ENCODE measurements around the gene TFEB.

TFEB gene

DNA sequence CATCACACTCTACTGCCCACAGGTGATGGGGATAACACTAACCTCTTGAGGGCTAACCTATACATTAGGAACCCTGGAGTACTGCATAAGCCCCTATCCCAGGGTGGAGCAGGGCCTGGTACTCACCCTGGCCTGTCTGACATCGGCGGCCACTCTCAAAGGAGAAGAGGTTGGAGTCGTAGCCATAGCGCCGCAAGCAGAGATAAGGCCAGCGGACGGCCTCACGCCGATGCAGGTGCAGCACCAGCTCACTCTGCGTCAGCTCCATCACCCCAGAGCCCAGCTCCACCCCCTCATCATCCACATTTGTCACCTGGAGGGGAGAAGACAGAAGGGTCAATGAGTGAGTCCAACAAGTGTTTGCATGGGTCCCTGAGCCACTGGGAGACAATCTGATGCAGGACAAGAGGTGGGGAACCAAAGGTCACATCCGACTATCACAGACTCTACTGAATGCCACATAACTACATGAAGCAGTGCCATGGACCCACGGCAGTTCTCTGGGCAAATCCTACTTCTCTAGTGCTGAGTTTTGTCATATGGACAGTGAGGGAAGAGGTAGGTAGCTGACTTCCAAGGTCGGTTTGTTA lies 40.0 kb upstream of the TFEB start:
- no peak for TF ChIP-seq MAX (IDR thresholded peaks at IDR 0.05)
- TF ChIP-seq, protein P1, sequence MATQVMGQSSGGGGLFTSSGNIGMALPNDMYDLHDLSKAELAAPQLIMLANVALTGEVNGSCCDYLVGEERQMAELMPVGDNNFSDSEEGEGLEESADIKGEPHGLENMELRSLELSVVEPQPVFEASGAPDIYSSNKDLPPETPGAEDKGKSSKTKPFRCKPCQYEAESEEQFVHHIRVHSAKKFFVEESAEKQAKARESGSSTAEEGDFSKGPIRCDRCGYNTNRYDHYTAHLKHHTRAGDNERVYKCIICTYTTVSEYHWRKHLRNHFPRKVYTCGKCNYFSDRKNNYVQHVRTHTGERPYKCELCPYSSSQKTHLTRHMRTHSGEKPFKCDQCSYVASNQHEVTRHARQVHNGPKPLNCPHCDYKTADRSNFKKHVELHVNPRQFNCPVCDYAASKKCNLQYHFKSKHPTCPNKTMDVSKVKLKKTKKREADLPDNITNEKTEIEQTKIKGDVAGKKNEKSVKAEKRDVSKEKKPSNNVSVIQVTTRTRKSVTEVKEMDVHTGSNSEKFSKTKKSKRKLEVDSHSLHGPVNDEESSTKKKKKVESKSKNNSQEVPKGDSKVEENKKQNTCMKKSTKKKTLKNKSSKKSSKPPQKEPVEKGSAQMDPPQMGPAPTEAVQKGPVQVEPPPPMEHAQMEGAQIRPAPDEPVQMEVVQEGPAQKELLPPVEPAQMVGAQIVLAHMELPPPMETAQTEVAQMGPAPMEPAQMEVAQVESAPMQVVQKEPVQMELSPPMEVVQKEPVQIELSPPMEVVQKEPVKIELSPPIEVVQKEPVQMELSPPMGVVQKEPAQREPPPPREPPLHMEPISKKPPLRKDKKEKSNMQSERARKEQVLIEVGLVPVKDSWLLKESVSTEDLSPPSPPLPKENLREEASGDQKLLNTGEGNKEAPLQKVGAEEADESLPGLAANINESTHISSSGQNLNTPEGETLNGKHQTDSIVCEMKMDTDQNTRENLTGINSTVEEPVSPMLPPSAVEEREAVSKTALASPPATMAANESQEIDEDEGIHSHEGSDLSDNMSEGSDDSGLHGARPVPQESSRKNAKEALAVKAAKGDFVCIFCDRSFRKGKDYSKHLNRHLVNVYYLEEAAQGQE (IDR thresholded peaks at IDR 0.05; ENCODE audit: low read depth), result no peak
- TF ChIP-seq YY1 (IDR thresholded peaks at IDR 0.05; ENCODE audit: low read depth), result no peak
- no peak for TF ChIP-seq ZBTB7A (IDR thresholded peaks at IDR 0.05; ENCODE audit: low read depth)
- TF ChIP-seq FOXM1 (IDR thresholded peaks at IDR 0.05; ENCODE audit: borderline replicate concordance, low read depth), result no peak

GRCh38 chr6:41774841-41775240 lies 39.4 kb upstream of the TFEB start:
- TF ChIP-seq TAF1 (IDR thresholded peaks at IDR 0.05; ENCODE audit: low read depth), result no peak
- TF ChIP-seq TEAD4 (IDR thresholded peaks at IDR 0.05), result no peak
- no peak for TF ChIP-seq TCF12 (IDR thresholded peaks at IDR 0.05; ENCODE audit: low read depth)
- TF ChIP-seq CEBPB (IDR thresholded peaks at IDR 0.05), result no peak
- no peak for TF ChIP-seq CREB1 (IDR thresholded peaks at IDR 0.05; ENCODE audit: low read depth)
- TF ChIP-seq FOXM1 (IDR thresholded peaks at IDR 0.05; ENCODE audit: borderline replicate concordance, low read depth), result no peak
- no peak for TF ChIP-seq USF1 (IDR thresholded peaks at IDR 0.05)
- TF ChIP-seq NFIC (IDR thresholded peaks at IDR 0.05), result no peak
- TF ChIP-seq EGR1 (IDR thresholded peaks at IDR 0.05), result no peak
- TF ChIP-seq EP300 (IDR thresholded peaks at IDR 0.05; ENCODE audit: borderline replicate concordance), result no peak
- no peak for TF ChIP-seq YY1 (IDR thresholded peaks at IDR 0.05; ENCODE audit: low read depth)
- no peak for TF ChIP-seq MAX (IDR thresholded peaks at IDR 0.05)
- TF ChIP-seq ZBTB7A (IDR thresholded peaks at IDR 0.05; ENCODE audit: low read depth), result no peak
- TF ChIP-seq RAD21 (IDR thresholded peaks at IDR 0.05; ENCODE audit: low read depth), result no peak

- TF ChIP-seq EP300 (IDR thresholded peaks at IDR 0.05; ENCODE audit: borderline replicate concordance) (no peak), TEAD4 (IDR thresholded peaks at IDR 0.05) (no peak), ZBTB7A (IDR thresholded peaks at IDR 0.05; ENCODE audit: low read depth) (no peak), USF1 (IDR thresholded peaks at IDR 0.05) (no peak), CEBPB (IDR thresholded peaks at IDR 0.05) (no peak), MAX (IDR thresholded peaks at IDR 0.05) (no peak), TAF1 (IDR thresholded peaks at IDR 0.05; ENCODE audit: low read depth) (no peak), EGR1 (IDR thresholded peaks at IDR 0.05) (no peak), NFIC (IDR thresholded peaks at IDR 0.05) (no peak), FOXM1 (IDR thresholded peaks at IDR 0.05; ENCODE audit: borderline replicate concordance, low read depth) (no peak), TCF12 (IDR thresholded peaks at IDR 0.05; ENCODE audit: low read depth) (no peak), YY1 (IDR thresholded peaks at IDR 0.05; ENCODE audit: low read depth) (no peak), RAD21 (IDR thresholded peaks at IDR 0.05; ENCODE audit: low read depth) (no peak)
- TF ChIP-seq, protein P1 (IDR thresholded peaks at IDR 0.05; ENCODE audit: low read depth), result no peak
These were observed 35.9 kb upstream of the TFEB start for GRCh38 chr6:41771058-41771983.

DNA sequence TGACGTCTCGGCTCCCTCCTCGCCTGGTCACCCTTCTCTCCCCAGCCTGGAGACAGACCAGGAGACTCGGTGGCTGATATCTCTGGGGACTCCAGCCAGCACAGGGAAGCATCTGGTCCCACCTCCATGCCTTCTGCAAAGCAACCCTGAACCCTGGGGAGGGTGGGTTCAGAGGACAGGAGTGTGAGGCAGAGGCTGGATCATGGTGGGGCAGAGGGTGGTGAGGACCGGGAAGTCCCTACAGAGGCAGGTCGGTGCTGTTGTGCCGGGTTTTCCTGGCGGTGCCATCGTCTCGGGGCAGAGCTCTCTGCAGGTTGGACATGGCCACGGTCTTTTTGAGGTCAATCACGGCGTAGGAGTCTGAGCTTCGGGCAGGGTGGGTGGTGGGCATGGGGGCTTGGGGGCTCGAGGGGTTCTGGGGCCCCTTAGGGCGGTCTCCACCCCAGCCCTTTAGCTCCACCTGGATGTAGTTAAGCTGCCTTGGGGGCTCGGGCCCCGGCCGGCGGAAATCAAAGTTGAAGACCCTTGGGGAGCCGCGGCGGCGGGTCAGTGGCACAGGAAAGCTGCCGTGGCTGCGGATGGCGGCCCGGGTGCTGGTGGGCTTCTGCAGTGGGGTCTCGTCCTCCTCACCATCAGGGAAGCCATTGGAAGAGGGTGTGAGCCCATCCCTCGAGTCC lies 35.1 kb upstream of the TFEB start:
- no peak for TF ChIP-seq NFIC (IDR thresholded peaks at IDR 0.05)
- TF ChIP-seq ZBTB7A (IDR thresholded peaks at IDR 0.05; ENCODE audit: low read depth), result no peak
- TF ChIP-seq RAD21 (IDR thresholded peaks at IDR 0.05; ENCODE audit: low read depth), result no peak
- TF ChIP-seq YY1 (IDR thresholded peaks at IDR 0.05; ENCODE audit: low read depth), result no peak
- no peak for TF ChIP-seq TAF1 (IDR thresholded peaks at IDR 0.05; ENCODE audit: low read depth)
- no peak for TF ChIP-seq USF1 (IDR thresholded peaks at IDR 0.05)
- TF ChIP-seq TCF12 (IDR thresholded peaks at IDR 0.05; ENCODE audit: low read depth), result no peak
- TF ChIP-seq EGR1 (IDR thresholded peaks at IDR 0.05), result no peak
- TF ChIP-seq, protein P1 (IDR thresholded peaks at IDR 0.05; ENCODE audit: low read depth), result no peak
- TF ChIP-seq EP300 (IDR thresholded peaks at IDR 0.05; ENCODE audit: borderline replicate concordance), result no peak
- no peak for TF ChIP-seq MAX (IDR thresholded peaks at IDR 0.05)
- no peak for TF ChIP-seq FOXM1 (IDR thresholded peaks at IDR 0.05; ENCODE audit: borderline replicate concordance, low read depth)
- TF ChIP-seq CEBPB (IDR thresholded peaks at IDR 0.05), result no peak
- no peak for TF ChIP-seq CREB1 (IDR thresholded peaks at IDR 0.05; ENCODE audit: low read depth)
- TF ChIP-seq TEAD4 (IDR thresholded peaks at IDR 0.05), result no peak

All from Ishikawa (cell line).